Suppressor macrophage (primary cell): ENCODE measurements around the gene NLGN3.

Experiments used
- DNase-seq, 4 experiments: peaks; one replicate each; pipeline ENCODE4 v3.0.0-alpha.2; 2020 to 2022

Gene NLGN3

GRCh38 chrX:71118032-71118984, 26.3 kb upstream of the NLGN3 start, which contains the start of gene MED12:
Gene MED12 (plus strand): TSS chrX:71118596. CDS start chrX:71118755, 159 bp downstream.
- DNase-seq: peak; percentile 71 to 86 (median 80)

- DNase-seq: peak in 1 of 4 experiments; percentile 8
Measured at GRCh38 chrX:71118985-71119535, 25.6 kb upstream of the NLGN3 start.

GRCh38 chrX:71128166-71128833, 16.3 kb upstream of the NLGN3 start:
- no peak for DNase-seq

DNA sequence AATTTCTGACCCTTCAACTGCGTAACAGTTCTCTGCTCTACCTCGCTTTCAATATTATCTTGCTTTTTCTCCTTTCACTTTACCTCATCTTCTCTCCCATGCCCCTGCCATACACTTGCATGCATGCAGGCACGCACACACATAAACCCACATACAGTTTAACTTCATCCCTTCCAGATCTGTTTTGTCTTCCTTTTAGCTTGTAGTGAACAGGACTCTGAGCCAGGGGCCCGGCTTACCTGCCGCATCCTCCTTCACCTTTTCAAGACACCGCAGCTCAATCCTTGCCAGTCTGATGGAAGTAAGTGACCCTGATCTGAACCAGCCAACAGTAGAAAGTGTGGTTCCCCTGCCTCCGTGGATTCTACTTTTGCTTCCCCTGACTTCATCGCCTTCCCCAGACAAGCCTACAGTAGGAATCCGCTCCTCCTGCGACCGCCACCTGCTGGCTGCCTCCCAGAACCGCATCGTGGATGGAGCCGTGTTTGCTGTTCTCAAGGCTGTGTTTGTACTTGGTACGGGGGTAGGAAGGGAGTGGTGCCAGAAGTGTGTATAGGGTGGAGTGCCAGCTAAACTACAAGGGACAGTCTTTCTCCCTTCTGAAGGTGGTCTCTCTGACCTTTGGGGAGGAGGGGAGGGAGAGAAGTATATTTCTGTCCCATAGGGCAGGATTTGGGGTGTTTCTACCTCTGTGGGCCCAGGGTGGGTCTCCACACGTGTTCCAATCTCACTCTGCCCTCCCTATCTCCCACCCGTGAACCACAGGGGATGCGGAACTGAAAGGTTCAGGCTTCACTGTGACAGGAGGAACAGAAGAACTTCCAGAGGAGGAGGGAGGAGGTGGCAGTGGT, 15.5 kb upstream of the NLGN3 start:
- peak; percentile 71 to 80 (median 78) for DNase-seq

DNA sequence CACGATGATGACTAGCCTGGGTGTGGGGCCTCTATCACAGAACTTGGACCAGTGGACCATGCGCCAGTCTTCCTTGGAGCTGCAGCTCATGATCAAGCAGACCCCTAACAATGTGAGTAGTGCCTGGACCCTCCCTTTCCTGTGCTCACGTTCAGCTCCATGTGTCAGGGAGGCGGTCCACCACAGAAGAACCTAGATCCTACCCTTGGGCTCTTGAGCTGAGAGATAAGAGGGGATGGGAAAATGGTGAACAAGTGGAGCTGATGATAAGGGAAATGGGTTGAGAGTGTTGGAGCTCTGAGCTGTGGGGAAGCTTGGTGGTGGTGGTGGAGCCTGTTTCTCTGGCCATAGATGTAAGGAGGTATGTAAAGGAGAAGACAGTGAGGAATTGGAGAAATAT, 13.1 kb upstream of the NLGN3 start:
- DNase-seq: no peak

DNA sequence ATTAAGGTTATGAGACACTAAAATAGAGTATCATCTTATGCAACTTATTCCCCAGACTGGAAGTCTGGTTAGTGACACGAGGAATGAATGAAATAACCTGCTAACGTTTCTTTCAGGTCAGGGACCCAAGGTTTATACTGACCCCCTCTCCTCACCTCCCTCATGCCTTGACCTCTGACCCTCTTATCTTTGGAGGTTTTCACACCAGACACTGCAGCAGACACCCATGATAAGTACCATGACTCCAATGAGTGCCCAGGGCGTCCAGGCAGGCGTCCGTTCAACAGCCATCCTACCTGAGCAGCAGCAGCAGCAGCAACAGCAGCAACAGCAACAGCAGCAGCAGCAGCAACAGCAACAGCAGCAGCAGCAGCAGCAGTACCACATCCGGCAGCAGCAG, 4.2 kb upstream of the NLGN3 start:
- no peak for DNase-seq

GRCh38 chrX:71143508-71143907, 1.1 kb upstream of the NLGN3 start:
- DNase-seq: no peak

DNA sequence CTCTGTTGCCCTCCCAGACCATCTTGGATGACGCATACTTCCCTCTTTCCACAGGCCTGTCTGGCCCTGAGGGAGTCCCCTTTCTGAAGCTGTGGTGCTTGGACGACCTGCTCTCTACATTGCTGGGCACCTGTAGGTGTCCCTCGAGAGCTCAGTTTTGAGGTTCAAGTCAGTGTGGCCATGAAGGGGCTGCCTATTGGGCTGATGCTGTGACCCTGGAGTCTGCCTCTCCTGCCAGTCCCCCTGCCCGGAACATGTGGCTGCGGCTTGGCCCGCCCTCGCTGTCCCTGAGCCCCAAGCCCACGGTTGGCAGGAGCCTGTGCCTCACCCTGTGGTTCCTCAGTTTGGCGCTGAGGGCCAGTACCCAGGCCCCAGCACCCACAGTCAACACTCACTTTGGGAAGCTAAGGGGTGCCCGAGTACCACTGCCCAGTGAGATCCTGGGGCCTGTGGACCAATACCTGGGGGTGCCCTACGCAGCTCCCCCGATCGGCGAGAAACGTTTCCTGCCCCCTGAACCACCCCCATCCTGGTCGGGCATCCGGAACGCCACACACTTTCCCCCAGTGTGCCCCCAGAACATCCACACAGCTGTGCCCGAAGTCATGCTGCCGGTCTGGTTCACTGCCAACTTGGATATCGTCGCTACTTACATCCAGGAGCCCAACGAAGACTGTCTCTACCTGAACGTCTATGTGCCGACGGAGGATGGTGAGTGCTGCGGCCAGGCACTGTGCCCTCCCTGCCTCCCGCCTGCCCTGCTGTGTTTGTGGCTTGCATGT, 3.0 kb downstream of the NLGN3 start:
- peak in 1 of 4 experiments; percentile 11 for DNase-seq

- DNase-seq: no peak
Measured at GRCh38 chrX:71148278-71148663, 3.6 kb downstream of the NLGN3 start.

DNA sequence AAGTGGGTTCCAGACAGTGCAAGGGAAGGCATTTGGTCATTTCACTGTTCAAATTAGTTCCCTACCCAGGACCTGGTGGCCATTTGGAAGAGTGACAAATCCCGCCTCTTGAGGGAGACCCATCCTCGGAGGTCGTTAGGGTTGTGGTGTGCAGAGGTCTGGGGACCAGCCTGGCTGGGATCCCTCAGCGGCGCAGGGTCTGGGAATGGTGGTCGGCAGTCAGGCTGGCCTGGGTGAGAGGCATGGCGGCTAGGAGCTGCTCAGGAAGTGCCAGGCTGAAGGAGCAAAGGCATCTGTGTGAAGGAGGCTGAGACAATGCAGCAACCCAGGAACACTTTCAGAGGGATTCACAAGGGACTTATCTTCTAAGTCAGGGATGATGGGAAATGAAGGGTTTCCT, 6.7 kb downstream of the NLGN3 start:
- peak in 1 of 4 experiments; percentile 11 for DNase-seq

DNA sequence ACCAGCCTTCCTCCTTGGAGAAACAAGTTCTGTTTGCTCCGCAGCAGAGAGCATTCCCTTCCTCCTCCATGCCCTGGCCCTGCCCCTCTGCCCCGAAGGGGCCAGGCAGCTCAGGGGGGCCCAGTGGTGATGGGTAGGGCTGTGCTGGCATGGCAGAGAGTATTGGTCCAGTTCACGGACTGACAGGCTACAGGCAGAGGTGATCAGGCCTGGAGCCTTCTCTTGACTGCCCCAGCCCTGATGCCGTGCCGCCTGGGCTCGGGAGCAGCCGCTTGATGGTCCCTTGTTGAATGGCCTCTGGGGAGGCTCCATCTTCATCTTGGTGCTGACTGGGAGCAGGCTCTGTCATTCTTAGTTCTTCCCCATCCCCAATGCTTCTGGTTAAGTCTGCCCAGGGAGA, 9.6 kb downstream of the NLGN3 start:
- DNase-seq: no peak

GRCh38 chrX:71154641-71155040, 10.0 kb downstream of the NLGN3 start:
- no peak for DNase-seq

DNA sequence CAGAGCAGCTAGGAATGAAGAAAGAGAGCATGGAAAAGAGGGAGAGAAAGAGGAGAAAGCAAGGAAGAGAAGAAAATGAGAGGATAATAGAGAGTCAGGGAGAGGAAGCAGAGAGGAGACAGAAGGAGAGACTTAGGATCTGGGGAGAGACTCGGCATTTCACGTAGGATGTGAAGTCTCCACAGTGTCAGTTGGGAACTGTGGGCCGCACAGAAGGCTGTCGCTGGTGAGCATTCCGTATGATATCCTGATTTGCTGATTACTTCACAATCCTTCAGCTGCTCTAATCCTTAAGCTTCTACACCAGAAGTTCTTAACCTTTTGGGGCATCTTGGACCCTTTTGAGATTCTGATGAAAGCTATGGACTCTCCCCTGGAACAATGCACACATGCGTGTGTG, 14.0 kb downstream of the NLGN3 start:
- no peak for DNase-seq

GRCh38 chrX:71159335-71159734, 14.7 kb downstream of the NLGN3 start:
- DNase-seq: no peak

DNA sequence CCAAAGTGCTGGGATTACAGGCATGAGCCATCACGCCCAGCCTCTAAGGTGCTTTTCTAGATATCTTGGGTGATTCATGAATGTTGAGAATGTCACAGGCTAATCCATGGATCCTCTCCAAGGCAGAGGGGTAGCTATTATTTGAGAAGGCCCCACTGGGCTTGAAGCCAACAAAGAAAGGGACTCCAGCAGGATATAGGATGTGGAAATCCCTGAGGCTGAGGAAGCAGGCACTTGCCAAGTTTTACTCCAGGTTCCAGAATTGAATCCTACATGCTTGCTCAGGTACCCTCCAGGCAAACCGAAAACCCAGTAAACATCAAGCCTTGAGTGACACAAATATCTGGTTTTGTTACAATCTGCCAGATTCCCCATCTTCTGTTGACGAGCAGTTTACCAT, 15.8 kb downstream of the NLGN3 start:
- no peak for DNase-seq

DNA sequence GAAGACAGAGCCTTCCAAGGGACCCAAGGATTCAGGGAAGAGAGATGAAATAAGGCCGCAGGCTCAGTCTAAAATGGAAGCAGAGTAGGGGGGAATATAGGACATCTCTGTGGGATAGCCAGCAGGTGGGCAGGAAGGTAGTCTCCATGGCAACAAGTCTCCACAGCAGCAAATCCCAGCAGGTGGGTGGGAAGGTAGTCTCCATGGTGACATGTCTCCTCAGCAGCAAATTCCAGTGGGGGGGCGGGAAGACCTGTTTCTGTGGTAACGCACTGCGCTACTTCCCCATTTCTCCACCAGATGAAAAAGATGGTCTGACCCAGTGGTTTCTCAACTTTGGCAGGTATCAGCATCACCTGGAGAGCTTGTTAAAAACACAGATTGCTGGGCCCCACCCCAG, 18.3 kb downstream of the NLGN3 start:
- no peak for DNase-seq

DNA sequence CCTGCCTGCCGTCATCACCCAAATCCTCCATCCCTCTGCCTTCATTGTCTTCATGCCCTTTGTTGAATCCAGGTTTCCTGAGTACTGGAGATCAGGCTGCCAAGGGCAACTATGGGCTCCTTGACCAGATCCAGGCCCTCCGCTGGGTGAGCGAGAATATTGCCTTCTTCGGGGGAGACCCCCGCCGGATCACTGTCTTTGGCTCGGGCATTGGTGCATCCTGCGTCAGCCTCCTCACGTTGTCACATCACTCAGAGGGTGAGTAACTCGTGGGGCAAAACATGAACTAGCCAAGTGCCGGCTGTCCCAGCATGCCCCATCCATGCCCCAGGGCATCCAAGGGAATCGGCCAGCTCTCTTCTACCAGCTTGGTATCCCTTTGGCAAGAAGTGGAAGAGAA, 19.4 kb downstream of the NLGN3 start:
- DNase-seq: no peak

DNA sequence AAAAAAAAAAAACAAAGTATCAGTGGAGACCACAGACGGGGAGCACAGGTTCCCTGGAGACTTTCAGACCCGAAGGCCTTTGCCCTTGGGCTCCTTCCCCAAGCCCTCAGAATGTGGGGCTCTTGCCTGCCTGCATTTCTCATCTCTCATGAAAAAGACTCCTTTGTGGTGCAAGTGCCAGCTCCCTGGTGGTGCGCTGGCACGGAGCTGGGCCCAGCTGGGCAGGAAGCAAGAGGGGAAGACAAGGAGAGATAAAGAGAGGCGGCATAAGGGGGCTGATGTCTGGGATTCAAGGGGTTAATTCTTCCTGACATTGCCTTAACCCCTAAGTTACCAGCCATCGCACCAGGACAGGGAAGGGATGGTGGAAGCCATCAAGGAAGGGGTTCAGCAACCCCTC, 21.8 kb downstream of the NLGN3 start:
- no peak for DNase-seq

- no peak for DNase-seq
Measured at GRCh38 chrX:71167031-71167781, 22.6 kb downstream of the NLGN3 start.

- DNase-seq: no peak
Measured at GRCh38 chrX:71168134-71168533, 23.5 kb downstream of the NLGN3 start.

DNA sequence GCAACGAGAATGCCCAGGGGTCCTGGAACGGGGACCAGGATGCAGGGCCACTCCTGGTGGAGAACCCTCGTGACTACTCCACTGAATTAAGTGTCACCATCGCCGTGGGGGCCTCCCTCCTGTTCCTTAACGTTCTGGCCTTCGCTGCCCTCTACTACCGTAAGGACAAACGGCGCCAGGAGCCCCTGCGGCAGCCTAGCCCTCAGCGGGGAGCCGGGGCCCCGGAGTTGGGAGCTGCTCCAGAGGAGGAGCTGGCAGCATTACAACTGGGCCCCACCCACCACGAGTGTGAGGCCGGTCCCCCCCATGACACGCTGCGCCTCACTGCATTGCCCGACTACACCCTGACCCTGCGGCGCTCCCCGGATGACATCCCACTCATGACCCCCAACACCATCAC, 24.9 kb downstream of the NLGN3 start:
- no peak for DNase-seq
